GM13977 (cell line): ENCODE results near the gene LMAN1.

ENCODE experiments used
- DNase-seq: peaks from one replicate; pipeline ENCODE4 v3.0.0; 2012; ENCODE audit warnings: low spot score
- in situ Hi-C: fragments of 300-500 bp; cut with MboI; formaldehyde crosslinking; loops from one replicate; pipeline ENCODE4 v1.12.0; 2022; ENCODE audit warnings: low sequenced_read_pairs, low pct_unique_long_range_greater_than_20kb, mixed read lengths, inconsistent platforms; ENCODE audit not compliant: unreplicated experiment
- TF ChIP-seq, protein P1 (sequence below): IDR thresholded peaks from 2 replicates; pipeline ENCODE4 v1.5.1; 2012; ENCODE audit warnings: mild to moderate bottlenecking, control low read depth; ENCODE audit not compliant: insufficient read depth; ENCODE audit errors: extremely low read depth, missing control alignments

Gene LMAN1

GRCh38 chr18:59380706-59381105, 21.6 kb upstream of the LMAN1 start:
- TF ChIP-seq, protein P1, sequence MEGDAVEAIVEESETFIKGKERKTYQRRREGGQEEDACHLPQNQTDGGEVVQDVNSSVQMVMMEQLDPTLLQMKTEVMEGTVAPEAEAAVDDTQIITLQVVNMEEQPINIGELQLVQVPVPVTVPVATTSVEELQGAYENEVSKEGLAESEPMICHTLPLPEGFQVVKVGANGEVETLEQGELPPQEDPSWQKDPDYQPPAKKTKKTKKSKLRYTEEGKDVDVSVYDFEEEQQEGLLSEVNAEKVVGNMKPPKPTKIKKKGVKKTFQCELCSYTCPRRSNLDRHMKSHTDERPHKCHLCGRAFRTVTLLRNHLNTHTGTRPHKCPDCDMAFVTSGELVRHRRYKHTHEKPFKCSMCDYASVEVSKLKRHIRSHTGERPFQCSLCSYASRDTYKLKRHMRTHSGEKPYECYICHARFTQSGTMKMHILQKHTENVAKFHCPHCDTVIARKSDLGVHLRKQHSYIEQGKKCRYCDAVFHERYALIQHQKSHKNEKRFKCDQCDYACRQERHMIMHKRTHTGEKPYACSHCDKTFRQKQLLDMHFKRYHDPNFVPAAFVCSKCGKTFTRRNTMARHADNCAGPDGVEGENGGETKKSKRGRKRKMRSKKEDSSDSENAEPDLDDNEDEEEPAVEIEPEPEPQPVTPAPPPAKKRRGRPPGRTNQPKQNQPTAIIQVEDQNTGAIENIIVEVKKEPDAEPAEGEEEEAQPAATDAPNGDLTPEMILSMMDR = no peak
- in situ Hi-C loops = no loop called here
- DNase-seq = no peak

GRCh38 chr18:59379772-59380522, 20.9 kb upstream of the LMAN1 start:
- no peak for DNase-seq
- in situ Hi-C loops = no loop called here
- TF ChIP-seq, protein P1 = no peak

GRCh38 chr18:59377613-59378337, 18.7 kb upstream of the LMAN1 start:
- TF ChIP-seq, protein P1 = no peak

GRCh38 chr18:59376351-59376935, 17.4 kb upstream of the LMAN1 start:
- in situ Hi-C loops = no loop called here
- no peak for DNase-seq
- TF ChIP-seq, protein P1 = no peak

More at GRCh38 chr18:59377613-59378337, 18.7 kb upstream of the LMAN1 start:
- in situ Hi-C loops = no loop called here
- no peak for DNase-seq

- in situ Hi-C loops = no loop called here
- TF ChIP-seq, protein P1 = no peak
- DNase-seq = no peak
Measured at GRCh38 chr18:59374128-59374527, 15.1 kb upstream of the LMAN1 start.

DNA sequence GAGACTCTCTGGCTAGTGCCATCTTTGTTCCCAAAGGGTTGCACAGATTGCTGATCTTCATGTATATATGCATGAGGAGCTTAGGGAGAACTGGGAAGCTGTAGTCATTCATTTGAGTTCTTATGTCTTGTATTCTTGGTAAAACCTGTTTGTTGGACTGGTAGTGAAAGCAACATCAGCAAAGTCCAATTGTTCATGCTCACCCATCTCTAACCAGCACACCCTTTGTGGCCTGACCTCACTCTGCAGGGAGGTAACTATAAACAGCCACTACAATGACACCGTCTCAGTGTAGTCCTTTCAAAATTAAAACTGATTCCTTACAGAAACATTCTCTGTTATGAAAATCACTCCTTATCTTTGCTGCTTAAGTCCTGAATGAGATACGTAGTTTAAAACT, 13.9 kb upstream of the LMAN1 start:
- no peak for DNase-seq
- in situ Hi-C loops = no loop called here
- TF ChIP-seq, protein P1 = no peak
